HG03442 (cell line): ENCODE measurements around the gene GALNTL6.
"Not testable (repeated sequence)": the region's sequence is repeated elsewhere in the genome, so short reads cannot be mapped to it uniquely, and the experiment has no call there.

ENCODE experiments used
- ATAC-seq: cut with Tn5 transposase; IDR thresholded peaks from one replicate; pipeline ENCODE4 v1.9.1; 2021; ENCODE audit warnings: mild to moderate bottlenecking, moderate library complexity; ENCODE audit not compliant: unreplicated experiment

The GALNTL6 gene

GRCh38 chr4:172962564-172963353 lies 1149.6 kb downstream of the GALNTL6 start:
- no peak for ATAC-seq

- ATAC-seq = no peak
These were observed 1150.5 kb downstream of the GALNTL6 start for GRCh38 chr4:172963498-172964294.

GRCh38 chr4:172970189-172970588 lies 1157.0 kb downstream of the GALNTL6 start:
- not testable (repeated sequence) for ATAC-seq

- no peak for ATAC-seq
These were observed 1161.4 kb downstream of the GALNTL6 start for GRCh38 chr4:172974586-172974985.

- no peak for ATAC-seq
These were observed 1162.5 kb downstream of the GALNTL6 start for GRCh38 chr4:172975651-172976229.

- not testable (repeated sequence) for ATAC-seq
These were observed 1164.4 kb downstream of the GALNTL6 start for GRCh38 chr4:172977491-172978041.

GRCh38 chr4:172978848-172979247 lies 1165.6 kb downstream of the GALNTL6 start:
- no peak for ATAC-seq

- no peak for ATAC-seq
These were observed 1166.1 kb downstream of the GALNTL6 start for GRCh38 chr4:172979332-172979731.

GRCh38 chr4:172980219-172980618 lies 1167.0 kb downstream of the GALNTL6 start:
- no peak for ATAC-seq

- ATAC-seq = peak; percentile 63
These were observed 1169.0 kb downstream of the GALNTL6 start for GRCh38 chr4:172982151-172982590.

- no peak for ATAC-seq
These were observed 1169.8 kb downstream of the GALNTL6 start for GRCh38 chr4:172983014-172983413.

GRCh38 chr4:172983631-172984030 lies 1170.4 kb downstream of the GALNTL6 start:
- no peak for ATAC-seq

- ATAC-seq = no peak
These were observed 1172.3 kb downstream of the GALNTL6 start for GRCh38 chr4:172985552-172985951.

- peak; percentile 72 for ATAC-seq
These were observed 1172.9 kb downstream of the GALNTL6 start for GRCh38 chr4:172986114-172986513.

- no peak for ATAC-seq
These were observed 1177.0 kb downstream of the GALNTL6 start for GRCh38 chr4:172989984-172990820.

GRCh38 chr4:172992648-172993378 lies 1179.6 kb downstream of the GALNTL6 start:
- no peak for ATAC-seq

- no peak for ATAC-seq
These were observed 1182.0 kb downstream of the GALNTL6 start for GRCh38 chr4:172995161-172995560.

- no peak for ATAC-seq
These were observed 1182.5 kb downstream of the GALNTL6 start for GRCh38 chr4:172995704-172996103.

GRCh38 chr4:172996571-172997216 lies 1183.5 kb downstream of the GALNTL6 start:
- no peak for ATAC-seq
